SIG-M5 treated with dmso at 0.1 percent for 504 hours (cell line): ENCODE data around the gene KLF1.
"Not testable (repeated sequence)": the region's sequence is repeated elsewhere in the genome, so short reads cannot be mapped to it uniquely, and the experiment has no call there.

Experiments used
- DNase-seq: peaks from one replicate; lab custom pipeline; 2025; ENCODE audit not compliant: unreplicated experiment; lab: John Stamatoyannopoulos, UW

Gene KLF1

DNA sequence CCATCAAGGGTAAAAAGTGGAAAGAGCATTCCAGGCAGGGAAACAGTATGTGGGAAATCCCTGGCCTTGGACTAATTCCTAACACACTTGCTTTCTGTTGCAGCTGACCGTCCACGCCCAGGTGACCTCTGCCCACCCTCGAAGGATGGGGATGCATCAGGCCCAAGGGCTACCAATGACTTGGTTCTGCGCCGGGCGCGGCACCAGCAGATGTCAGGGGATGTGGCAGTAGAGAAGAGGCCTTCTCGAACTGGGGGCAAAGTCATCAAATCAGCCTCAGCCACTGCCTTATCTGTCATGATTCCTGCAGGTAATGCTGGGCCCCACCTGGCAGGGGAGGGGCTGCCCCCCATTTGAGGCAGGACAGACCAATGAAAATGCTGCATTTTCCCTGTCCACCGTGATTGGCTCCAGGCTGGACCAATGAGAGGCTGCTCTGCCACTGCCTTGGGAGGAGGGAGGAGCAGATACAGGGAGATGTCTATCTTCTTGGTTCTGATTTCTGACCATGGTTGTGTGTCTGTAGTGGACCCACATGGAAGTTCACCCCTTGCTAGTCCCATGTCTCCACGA is 18.4 kb downstream of the KLF1 start:
- DNase-seq = no peak

DNA sequence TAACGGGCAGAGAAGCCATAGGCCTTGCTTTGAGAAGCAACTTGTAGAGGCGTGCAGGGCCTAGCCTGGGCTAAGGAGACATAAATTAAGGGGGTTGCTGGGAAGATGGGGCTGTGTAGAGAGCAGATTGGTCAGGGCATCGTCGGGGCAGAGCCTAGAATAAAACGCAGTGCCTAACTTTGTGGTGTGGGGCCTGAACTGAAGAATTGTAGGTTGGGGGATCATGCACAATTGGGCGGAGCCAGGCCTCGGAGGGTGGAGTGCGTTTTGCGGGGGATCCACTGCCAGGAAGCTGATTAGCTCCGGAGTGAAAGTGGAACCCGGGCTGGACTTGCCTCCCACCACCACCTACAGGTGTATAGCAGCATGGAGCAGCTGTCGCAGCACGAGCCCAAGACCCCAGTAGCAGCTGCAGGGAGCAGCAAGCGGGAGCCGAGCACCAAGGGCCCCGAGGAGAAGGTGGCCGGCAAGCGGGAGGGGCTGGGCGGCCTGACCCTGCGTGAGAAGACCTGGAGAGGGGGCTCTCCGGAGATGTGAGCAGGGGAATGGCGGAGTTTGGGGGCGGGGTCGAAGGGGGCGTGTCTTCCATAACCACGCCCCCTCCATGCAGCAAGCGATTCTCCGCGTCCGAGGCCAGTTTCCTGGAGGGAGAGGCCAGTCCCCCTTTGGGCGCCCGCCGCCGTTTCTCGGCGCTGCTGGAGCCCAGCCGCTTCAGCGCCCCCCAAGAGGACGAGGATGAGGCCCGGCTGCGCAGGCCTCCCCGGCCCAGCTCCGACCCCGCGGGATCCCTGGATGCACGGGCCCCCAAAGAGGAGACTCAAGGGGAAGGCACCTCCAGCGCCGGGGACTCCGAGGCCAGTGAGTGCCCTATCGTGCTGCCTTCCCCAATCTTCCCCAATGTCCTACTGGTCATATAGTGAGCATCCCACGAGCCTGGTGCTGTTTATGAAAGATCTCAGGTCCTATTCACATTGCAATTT is 19.6 kb downstream of the KLF1 start:
- no peak for DNase-seq

- no peak for DNase-seq
Observed at GRCh38 chr19:12866416-12867119, 20.4 kb downstream of the KLF1 start.

- no peak for DNase-seq
Observed at GRCh38 chr19:12865746-12866415, 21.1 kb downstream of the KLF1 start.

DNA sequence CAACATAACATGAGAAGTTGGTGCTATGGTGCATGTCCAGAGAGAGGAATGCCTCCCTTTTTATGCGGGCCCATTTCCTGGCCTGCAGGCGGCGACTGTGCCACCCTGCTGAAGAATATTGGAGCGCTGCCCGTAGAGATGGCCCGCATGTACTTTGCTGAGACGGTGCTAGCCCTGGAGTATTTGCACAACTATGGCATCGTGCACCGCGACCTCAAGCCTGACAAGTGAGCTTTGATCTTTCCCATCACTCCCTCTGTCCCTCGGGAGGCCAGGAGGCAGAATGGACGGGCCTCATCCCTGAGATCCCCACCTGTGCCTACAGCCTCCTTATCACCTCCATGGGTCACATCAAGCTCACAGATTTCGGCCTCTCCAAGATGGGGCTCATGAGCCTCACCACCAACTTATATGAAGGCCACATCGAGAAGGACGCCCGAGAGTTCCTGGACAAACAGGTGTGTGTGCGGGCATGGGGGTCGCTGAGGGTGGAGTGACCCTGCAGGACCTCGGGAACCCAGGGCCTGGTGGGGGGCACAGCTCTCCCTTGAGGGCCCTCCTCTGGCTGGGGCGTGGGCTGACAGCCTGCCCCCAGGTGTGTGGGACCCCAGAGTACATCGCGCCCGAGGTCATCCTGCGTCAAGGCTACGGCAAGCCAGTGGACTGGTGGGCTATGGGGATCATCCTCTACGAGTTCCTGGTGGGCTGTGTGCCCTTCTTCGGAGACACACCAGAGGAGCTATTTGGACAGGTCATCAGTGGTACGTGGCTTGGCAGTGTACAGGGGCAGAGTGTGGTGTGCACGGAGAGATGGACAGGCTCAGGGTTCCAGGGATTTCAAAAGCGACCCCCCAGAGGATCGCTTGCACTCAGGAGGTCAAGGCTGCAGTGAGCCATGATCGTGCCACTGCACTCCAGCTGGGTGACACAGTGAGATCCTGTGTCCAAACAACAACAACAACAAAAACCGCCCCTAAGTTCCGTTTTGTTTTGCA is 22.0 kb downstream of the KLF1 start:
- DNase-seq = no peak

GRCh38 chr19:12864143-12864542 is 22.9 kb downstream of the KLF1 start:
- DNase-seq = no peak

DNA sequence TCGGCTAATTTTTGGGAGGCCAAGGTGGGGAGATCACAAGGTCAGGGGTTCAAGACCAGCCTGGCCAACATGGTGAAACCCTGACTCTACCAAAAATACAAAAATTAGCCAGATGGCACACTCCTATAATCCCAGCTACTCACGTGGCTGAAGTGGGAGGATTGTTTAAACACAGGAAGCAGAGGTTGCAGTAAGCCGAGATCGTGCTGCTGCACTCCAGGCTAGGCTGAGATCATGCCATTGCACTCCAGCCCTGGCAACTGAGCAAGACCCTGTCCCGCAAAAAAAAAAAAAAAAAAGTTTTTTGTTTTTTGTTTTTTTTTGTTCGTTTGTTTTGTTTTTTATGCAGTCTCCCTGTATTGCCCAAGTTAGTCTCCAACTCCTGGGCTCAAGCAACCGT is 27.5 kb downstream of the KLF1 start:
- no peak for DNase-seq

- no peak for DNase-seq
Observed at GRCh38 chr19:12858041-12858928, 28.7 kb downstream of the KLF1 start.

- DNase-seq = no peak
Observed at GRCh38 chr19:12856653-12857052, 30.3 kb downstream of the KLF1 start.

GRCh38 chr19:12847159-12848139 is 39.6 kb downstream of the KLF1 start:
- DNase-seq = peak; percentile 64

DNA sequence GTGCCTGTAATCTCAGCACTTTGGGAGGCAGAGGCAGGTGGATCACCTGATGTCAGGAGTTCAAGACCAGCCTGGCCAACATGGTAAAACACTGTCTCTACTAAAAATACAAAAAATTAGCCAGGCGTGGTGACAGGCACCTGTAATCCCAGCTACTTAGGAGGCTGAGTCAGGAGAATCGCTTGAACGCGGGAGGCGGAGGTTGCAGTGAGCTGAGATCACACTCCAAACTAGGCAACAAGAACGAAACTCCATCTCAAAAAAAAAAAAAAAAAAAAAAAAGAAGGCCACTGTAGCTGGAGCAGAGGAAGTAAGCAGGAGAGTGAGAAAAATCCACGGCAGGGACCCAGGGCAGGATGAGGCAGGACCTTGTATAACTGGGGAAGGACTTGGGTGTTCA is 40.4 kb downstream of the KLF1 start:
- not testable (repeated sequence) for DNase-seq

GRCh38 chr19:12843999-12844732 is 42.8 kb downstream of the KLF1 start:
- DNase-seq = no peak

DNA sequence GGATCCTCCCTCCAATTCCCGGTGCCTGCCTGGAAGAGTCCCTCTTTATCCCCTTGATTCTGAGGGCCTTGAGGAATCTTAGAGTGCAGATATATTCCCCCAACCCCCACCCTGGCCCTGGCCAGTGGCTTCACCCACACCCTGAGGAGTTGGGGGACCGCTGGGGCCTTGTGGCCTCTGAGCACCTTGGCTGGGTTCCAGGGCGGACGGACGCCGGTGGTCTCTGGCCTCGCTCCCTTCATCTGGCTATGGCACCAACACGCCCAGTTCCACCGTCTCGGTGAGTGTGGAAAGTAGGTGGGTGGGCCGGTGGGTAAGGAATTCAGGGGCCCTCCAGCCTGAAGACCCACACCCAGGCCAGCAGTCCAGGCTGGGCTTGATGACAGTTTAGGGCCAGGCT is 43.7 kb downstream of the KLF1 start:
- no peak for DNase-seq

DNA sequence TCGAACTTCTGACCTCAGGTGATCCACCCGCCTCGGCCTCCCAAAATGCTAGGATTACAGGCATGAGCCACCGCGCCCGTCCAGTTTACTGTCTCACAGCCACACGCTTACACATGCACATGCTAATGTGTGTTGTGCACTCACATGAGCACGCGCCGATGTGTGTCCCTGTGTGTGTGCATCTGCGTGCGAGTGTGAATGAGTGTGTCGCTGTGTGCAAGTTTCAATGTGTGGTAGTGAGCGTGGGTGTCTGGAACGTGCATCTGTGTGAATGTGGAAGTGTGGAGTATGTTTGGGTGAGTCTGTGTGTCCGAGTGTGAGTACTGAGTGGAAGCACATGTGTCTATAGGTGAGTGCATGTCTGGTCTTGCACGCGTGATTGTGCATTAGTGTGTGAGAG is 44.5 kb downstream of the KLF1 start:
- no peak for DNase-seq

DNA sequence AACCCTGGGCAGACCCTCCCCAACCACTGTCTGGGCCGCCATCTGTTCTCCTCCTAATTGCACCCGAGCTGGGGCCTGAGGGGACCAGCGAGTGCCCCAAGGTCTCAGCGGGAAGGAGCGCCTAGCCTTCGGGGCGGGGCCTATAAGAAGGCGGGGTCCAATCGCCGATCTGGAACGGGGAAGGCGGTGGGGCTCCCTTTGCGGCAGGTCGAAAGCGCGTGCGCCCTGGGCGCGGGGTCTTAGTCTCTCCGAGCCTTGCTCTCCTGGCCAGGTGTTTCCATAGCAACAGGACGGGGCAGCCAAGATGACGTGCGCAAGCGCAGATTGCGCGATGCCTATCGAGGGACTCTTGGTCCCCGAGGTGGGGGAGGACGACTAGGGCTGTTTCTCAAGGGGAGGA is 45.9 kb downstream of the KLF1 start:
- DNase-seq = no peak

DNA sequence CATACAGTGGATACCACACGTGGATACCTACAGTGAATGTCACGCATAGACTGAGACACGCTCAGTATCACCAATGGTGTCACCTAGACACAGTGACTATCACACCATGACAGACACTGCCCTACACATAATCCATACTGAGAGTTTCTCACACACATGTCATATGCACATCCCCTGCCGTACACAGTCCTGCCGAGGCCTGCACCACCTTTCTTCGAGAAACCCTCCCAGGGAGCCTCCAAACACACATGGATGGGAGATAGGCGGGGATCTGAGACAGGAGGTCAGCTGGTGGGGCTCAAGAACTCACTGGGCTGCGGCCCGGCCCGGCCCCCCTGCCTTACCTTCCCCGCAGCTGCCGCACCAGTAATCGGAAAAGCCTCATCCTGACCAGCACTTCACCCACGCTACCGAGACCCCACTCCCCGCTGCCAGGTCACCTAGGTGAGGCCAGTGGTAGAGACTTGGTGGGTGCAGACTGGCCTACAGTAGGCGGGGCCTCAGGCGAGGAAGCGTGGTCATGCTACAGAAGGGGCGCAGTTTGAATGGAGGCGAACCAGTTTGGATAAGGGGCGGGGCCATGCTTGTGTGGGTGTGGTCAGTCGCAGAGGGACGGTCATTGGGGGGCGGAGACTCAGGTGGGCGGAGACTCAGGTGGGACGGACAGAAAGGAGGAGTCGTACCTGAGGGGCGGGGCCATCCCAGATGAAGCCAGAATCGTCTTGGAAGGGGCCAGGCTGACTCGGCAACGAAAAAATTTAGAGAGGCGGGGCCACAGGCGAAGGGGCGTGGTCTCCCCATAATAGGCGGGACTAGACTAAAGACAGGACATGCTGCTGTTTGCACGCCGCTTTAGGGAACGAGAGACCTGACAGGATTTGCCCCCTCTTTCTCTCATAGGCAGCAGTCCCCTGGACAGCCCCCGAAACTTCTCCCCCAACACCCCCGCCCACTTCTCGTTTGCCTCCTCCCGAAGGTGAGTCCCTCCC is 46.6 kb downstream of the KLF1 start:
- DNase-seq = peak; percentile 44
